HepG2 (cell line): Measurements from ENCODE around the gene ALG11. TPM values are rescaled to one million over a fixed set of nuclear protein-coding genes. Genes with fewer than 3 reads are reported as not detected.

Experiments
- ARNTL ChIP-seq: sonication (generic); formaldehyde crosslinking; IDR thresholded peaks from 2 replicates; pipeline ENCODE4 v1.4.0; 2020; ENCODE audit warnings: mild to moderate bottlenecking, missing genetic modification reagents
- BCLAF1 ChIP-seq: fragments of 450-650 bp; IDR thresholded peaks from 2 replicates; pipeline ENCODE4 v1.6.1; 2017; ENCODE audit warnings: mild to moderate bottlenecking
- CENPT ChIP-seq: sonication (generic); formaldehyde crosslinking; IDR thresholded peaks from 2 replicates; pipeline ENCODE4 v1.8.0; 2022; ENCODE audit warnings: low read depth, mild to moderate bottlenecking, moderate library complexity, missing genetic modification reagents
- ELF3 ChIP-seq: IDR thresholded peaks from 2 replicates; pipeline ENCODE4 v1.6.1; 2016; ENCODE audit warnings: missing genetic modification reagents, missing compliant biosample characterization
- GLMP ChIP-seq: sonication (generic); formaldehyde crosslinking; IDR thresholded peaks from 2 replicates; pipeline ENCODE4 v1.9.0; 2021; ENCODE audit warnings: missing genetic modification reagents, mild to moderate bottlenecking, borderline replicate concordance
- GPN1 ChIP-seq: sonication (generic); formaldehyde crosslinking; IDR thresholded peaks from 2 replicates; pipeline ENCODE4 v1.5.1; 2020; ENCODE audit warnings: missing genetic modification reagents, borderline replicate concordance
- IRF2 ChIP-seq: IDR thresholded peaks from 2 replicates; pipeline ENCODE4 v1.6.1; 2018; ENCODE audit warnings: missing genetic modification reagents, missing compliant biosample characterization
- MATR3 ChIP-seq: sonication (generic); formaldehyde crosslinking; IDR thresholded peaks from 2 replicates; pipeline ENCODE4 v1.4.0; 2020; ENCODE audit warnings: missing genetic modification reagents
- MED8 ChIP-seq: sonication (generic); formaldehyde crosslinking; IDR thresholded peaks from 2 replicates; pipeline ENCODE4 v1.8.1; 2023; ENCODE audit warnings: mild to moderate bottlenecking, missing genetic modification reagents; ENCODE audit not compliant: insufficient replicate concordance
- NCOA1 ChIP-seq: sonication (generic); formaldehyde crosslinking; IDR thresholded peaks from 2 replicates; pipeline ENCODE4 v1.9.0; 2021; ENCODE audit warnings: missing genetic modification reagents
- NCOR1 ChIP-seq: fragments of 200-600 bp; sonication (generic); IDR thresholded peaks from 2 replicates; pipeline ENCODE4 v1.7.0; 2017; ENCODE audit warnings: antibody characterized with exemption, low read length, borderline replicate concordance
- PRDM4 ChIP-seq: sonication (generic); formaldehyde crosslinking; IDR thresholded peaks from 2 replicates; pipeline ENCODE4 v1.9.0; 2021; ENCODE audit warnings: missing genetic modification reagents, borderline replicate concordance
- TP53 ChIP-seq: sonication (generic); formaldehyde crosslinking; conservative IDR thresholded peaks from 2 replicates; pipeline ENCODE4 v1.4.0; 2020; ENCODE audit warnings: missing genetic modification reagents
- ZNF143 ChIP-seq: sonication (generic); formaldehyde crosslinking; IDR thresholded peaks from 2 replicates; pipeline ENCODE4 v1.4.0; 2020; ENCODE audit warnings: missing genetic modification reagents
- ZNF552 ChIP-seq: sonication (generic); formaldehyde crosslinking; IDR thresholded peaks from 2 replicates; pipeline ENCODE4 v1.9.0; 2022; ENCODE audit warnings: missing genetic modification reagents, mild to moderate bottlenecking, borderline replicate concordance
- ZNF652 ChIP-seq: IDR thresholded peaks from 2 replicates; pipeline ENCODE4 v1.6.1; 2016; ENCODE audit warnings: low read depth, borderline replicate concordance
- polyA plus RNA-seq, 8 experiments: library from polyadenylated mRNA; depleted of rRNA in 3 of 8; stranded (reverse) in 7 of 8; unstranded in 1 of 8; fragments of >200 nt; fragmentation: Illumina TruSeq in 4 of 8; extraction: Trizol in 4 of 8; gene quantifications; 2 replicates each; pipeline versions ENCODE4 v1.2.1 to v1.2.3, GENCODE V29; 2011 to 2016; ENCODE audit warnings: low read depth in 4 of 8, missing spikeins in 1 of 8, mixed read lengths in 1 of 8; ENCODE audit not compliant: insufficient read depth in 1 of 8
- total RNA-seq, 5 experiments: library from RNA; depleted of rRNA; stranded (reverse); fragments of >200 nt; fragmentation: Illumina TruSeq; extraction: Trizol; gene quantifications; 2 replicates each; pipeline ENCODE4 v1.2.3, GENCODE V29; 2016; ENCODE audit warnings: low read depth in 1 of 5

The ALG11 gene
- total and polyA plus RNA-seq, 2 of the 13 experiments (the other 11 are each of a cell fraction or from before 2014, with no cell fraction given) = 14.7 to 27.9 TPM

DNA sequence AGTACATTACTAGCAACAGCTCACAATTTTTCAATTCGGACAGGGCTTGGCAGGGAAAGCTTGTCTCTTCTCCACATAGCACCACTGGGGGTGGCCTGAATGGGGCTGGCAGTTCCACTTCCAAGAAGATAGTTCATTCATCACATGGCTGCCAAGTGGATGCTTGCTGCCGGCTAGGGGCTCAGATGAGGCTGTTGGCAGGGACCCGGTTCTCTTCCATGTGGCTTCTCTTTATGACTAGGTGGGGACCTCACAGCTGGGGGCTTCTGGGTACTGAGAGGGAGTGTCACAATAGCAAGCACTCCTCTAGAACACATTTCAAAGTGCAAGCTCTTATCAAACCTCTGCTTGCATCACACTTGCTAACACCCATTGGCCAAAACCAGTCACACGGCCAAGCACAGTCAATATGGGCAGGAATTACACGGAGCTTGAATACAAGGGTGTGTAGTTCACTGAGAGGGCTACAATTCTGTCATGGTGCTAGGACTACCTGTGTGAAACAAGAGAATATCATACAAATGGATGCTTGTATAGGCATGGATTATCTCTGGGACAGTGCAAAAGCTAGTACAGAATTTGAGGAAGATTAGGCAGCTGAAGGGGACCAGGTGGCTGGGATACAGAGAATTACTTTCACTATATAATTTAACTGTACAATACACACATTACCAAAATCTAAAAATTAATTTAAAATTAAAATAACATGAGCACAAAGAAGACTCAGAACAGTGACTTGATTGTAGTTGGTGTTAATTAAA is 33.2 kb upstream of the ALG11 start (continued):
- TF ChIP-seq BCLAF1 (no peak), ZNF652 (CRISPR knock-in tag) (no peak), ZNF552 (CRISPR knock-in tag) (no peak), CENPT (CRISPR knock-in tag) (no peak), NCOR1 (peak; percentile 75; the same call in 1 of the 2 replicates), MED8 (no peak), PRDM4 (no peak), NCOA1 (CRISPR knock-in tag) (no peak), ARNTL (CRISPR knock-in tag) (no peak), GPN1 (CRISPR knock-in tag) (no peak), ZNF143 (CRISPR knock-in tag) (peak; percentile 75), ELF3 (CRISPR knock-in tag) (no peak), TP53 (no peak), MATR3 (CRISPR knock-in tag) (no peak), IRF2 (CRISPR knock-in tag) (peak; percentile 31; the same call in 1 of the 2 replicates), GLMP (CRISPR knock-in tag) (no peak)
